Subcutaneous abdominal adipose tissue (tissue), 5 donors: ENCODE data around the gene CTNNA3.
"Not testable (repeated sequence)": the region's sequence is repeated elsewhere in the genome, so short reads cannot be mapped to it uniquely, and the experiment has no call there.

Experiments
- H3K27ac ChIP-seq: one replicate; pipeline ENCODE4 v1.7.0; 2013; ENCODE audit warnings: low read depth, mild to moderate bottlenecking, inconsistent platforms, low read length, moderate library complexity
- H3K27me3 ChIP-seq, 5 donors: one replicate each; pipeline ENCODE4 v1.7.0; 2013; ENCODE audit warnings: low read length in 5 of 5, inconsistent platforms in 1 of 5; ENCODE audit not compliant: control insufficient read depth in 5 of 5, insufficient read depth in 4 of 5
- H3K36me3 ChIP-seq, 5 donors: one replicate each; pipeline ENCODE4 v1.7.0; 2013; ENCODE audit warnings: low read length in 5 of 5; ENCODE audit not compliant: control insufficient read depth in 5 of 5, insufficient read depth in 5 of 5
- H3K4me1 ChIP-seq, 5 donors: one replicate each; pipeline ENCODE4 v1.7.0; 2013; ENCODE audit warnings: low read length in 5 of 5, mild to moderate bottlenecking in 3 of 5, moderate library complexity in 1 of 5; ENCODE audit not compliant: control insufficient read depth in 5 of 5, insufficient read depth in 5 of 5
- H3K4me3 ChIP-seq, 5 donors: one replicate each; pipeline ENCODE4 v1.7.0; 2013; ENCODE audit warnings: low read length in 5 of 5, low read depth in 1 of 5
- H3K9ac ChIP-seq, 5 donors: one replicate each; pipeline ENCODE4 v1.7.0; 2013; ENCODE audit warnings: low read length in 5 of 5, mild to moderate bottlenecking in 4 of 5, moderate library complexity in 3 of 5
- H3K9me3 ChIP-seq, 5 donors: one replicate each; pipeline ENCODE4 v1.7.0; 2013; ENCODE audit warnings: low read length in 5 of 5; ENCODE audit not compliant: control insufficient read depth in 5 of 5
- donor health status: healthy.
- donor health status: healthy.
- donor health status: healthy.
- donor health status: healthy.
- donor health status: healthy.

CTNNA3 gene

GRCh38 chr10:66350622-66351399, 1345.2 kb downstream of the CTNNA3 start:
- no peaks in the 10 kb centered on the region for H3K36me3 ChIP-seq
- no peak overlapping the region for H3K4me3 ChIP-seq
- H3K27ac ChIP-seq, result no peak overlapping the region

DNA sequence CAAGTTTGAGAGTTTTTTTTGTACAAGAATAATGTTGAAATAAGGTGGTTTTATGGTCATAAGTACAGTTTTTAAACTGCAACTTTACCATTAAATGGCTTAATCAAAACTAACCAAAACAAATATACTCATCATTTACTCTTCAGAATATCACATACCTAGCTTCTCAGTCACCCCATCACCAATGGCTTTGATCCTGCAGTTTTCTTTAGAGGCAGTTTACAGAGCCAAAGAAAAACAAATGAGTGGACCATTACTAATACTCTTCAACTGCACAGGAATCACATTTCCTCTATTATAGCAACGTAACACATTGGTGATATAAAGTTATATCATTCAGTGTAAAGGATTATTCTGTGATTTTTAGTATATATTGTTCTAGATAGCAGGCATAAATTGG, 1346.3 kb downstream of the CTNNA3 start:
- Histone ChIP-seq H3K4me3 (no peak overlapping the region), H3K9ac (no peak overlapping the region), H3K36me3 (no peaks in the 10 kb centered on the region), H3K27me3 (no peaks in the 10 kb centered on the region), H3K27ac (no peak overlapping the region), H3K9me3 (peaks cover 0 to 7% (median 3%) of the 10 kb centered on the region in 5 donors), H3K4me1 (no peaks in the 10 kb centered on the region)

More at GRCh38 chr10:66350622-66351399, 1345.2 kb downstream of the CTNNA3 start:
- Histone ChIP-seq H3K9me3 (peaks cover 0 to 7% (median 3%) of the 10 kb centered on the region in 5 donors), H3K27me3 (no peaks in the 10 kb centered on the region), H3K4me1 (no peaks in the 10 kb centered on the region), H3K9ac (no peak overlapping the region)

DNA sequence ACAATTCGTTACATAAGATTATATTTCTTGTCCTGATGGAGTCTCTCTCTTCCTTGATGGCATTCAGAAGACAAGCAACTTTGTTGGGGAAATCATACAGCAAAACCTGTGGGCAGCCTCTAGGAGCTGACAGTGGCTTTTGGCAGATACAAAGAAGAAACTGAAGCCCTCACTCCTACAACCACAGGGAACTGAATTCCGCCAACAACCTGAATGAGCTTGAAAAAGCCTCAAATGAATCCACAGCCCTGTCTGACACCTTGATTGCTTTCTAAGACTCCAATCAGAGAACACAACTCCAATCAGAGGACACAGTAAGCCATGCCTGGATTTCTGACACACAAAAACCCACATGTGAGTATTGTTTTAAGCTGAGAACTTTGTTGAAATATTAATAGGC, 1346.9 kb downstream of the CTNNA3 start:
- no peak overlapping the region for H3K27ac ChIP-seq
- H3K9ac ChIP-seq, result no peak overlapping the region
- no peak overlapping the region for H3K4me3 ChIP-seq
- H3K36me3 ChIP-seq, result no peaks in the 10 kb centered on the region
- peaks cover 0 to 7% (median 3%) of the 10 kb centered on the region in 5 donors for H3K9me3 ChIP-seq
- H3K4me1 ChIP-seq, result no peaks in the 10 kb centered on the region
- no peaks in the 10 kb centered on the region for H3K27me3 ChIP-seq

- Histone ChIP-seq H3K36me3 (no peaks in the 10 kb centered on the region), H3K27me3 (no peaks in the 10 kb centered on the region), H3K9me3 (no peaks in the 10 kb centered on the region), H3K4me1 (no peaks in the 10 kb centered on the region), H3K9ac (no peak overlapping the region), H3K4me3 (no peak overlapping the region), H3K27ac (no peak overlapping the region)
Observed at GRCh38 chr10:66337211-66337610, 1358.8 kb downstream of the CTNNA3 start.

DNA sequence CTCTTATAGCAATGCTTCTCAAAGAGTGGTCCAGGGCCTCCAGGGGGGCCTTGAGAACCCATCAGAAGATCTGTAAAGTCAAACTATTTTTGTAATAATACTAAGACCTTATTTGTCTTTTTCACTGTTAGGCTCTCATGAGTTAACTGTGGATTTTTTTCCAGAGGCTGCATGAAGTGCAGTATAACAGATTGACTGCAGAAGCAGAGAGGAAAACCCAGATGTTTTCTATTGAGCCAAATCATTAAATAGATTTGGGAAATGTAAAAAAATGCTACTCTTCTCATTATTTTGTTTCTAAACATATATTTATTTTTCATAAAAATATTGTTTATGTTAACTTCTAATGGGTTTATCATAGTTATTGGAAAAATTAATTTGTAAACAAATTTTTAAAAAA, 1359.2 kb downstream of the CTNNA3 start:
- Histone ChIP-seq H3K27me3 (no peaks in the 10 kb centered on the region), H3K9me3 (no peaks in the 10 kb centered on the region), H3K4me3 (no peak overlapping the region), H3K36me3 (no peaks in the 10 kb centered on the region), H3K9ac (no peak overlapping the region), H3K4me1 (no peaks in the 10 kb centered on the region), H3K27ac (no peak overlapping the region)

GRCh38 chr10:66335753-66336152, 1360.2 kb downstream of the CTNNA3 start:
- H3K9ac ChIP-seq, H3K27me3 ChIP-seq, H3K27ac ChIP-seq, H3K4me3 ChIP-seq, H3K4me1 ChIP-seq, H3K36me3 ChIP-seq, H3K9me3 ChIP-seq: not testable (repeated sequence)

DNA sequence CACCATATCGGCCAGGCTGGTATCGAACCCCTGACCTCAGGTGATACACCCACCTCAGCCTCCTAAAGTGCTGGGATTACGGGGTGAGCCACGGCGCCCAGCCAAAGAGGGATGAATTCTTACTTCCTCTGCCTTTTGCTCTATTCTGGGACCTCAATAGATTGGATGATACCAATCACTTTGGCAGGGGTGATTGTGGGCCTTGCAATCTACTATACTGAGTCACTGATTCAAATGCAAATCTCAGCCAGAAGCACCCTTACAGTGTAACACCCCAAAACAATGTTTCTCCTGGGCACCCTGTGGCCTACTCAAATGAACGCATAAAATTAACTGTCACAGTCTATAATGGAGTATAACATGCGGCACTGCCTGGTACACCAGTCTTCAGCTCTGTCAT, 1366.8 kb downstream of the CTNNA3 start:
- Histone ChIP-seq H3K27ac (no peak overlapping the region), H3K27me3 (no peaks in the 10 kb centered on the region), H3K4me1 (no peaks in the 10 kb centered on the region), H3K4me3 (no peak overlapping the region), H3K9me3 (no peaks in the 10 kb centered on the region), H3K9ac (no peak overlapping the region), H3K36me3 (no peaks in the 10 kb centered on the region)

DNA sequence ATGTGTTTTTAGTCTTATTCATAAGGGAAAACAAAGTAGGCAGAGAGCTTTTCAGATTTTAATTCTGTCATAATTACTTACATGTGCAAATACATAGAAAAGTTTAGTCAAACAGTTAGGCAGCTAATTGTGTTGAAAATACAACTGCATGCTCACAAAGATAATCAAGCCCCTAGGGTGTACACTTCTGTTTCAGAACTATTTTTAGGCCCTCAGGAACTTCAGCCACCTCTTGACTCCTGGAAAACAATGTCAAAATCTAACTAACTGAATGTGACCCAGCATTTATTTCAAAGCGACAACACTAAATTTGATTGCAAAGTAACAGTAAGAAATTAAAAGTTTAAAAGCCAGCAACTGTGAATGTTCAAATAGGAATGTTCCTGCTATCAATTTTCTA, 1369.1 kb downstream of the CTNNA3 start:
- Histone ChIP-seq H3K9me3 (no peaks in the 10 kb centered on the region), H3K27me3 (no peaks in the 10 kb centered on the region), H3K4me3 (no peak overlapping the region), H3K36me3 (no peaks in the 10 kb centered on the region), H3K9ac (no peak overlapping the region), H3K27ac (no peak overlapping the region), H3K4me1 (peaks cover 0 to 9% (median 6%) of the 10 kb centered on the region in 5 donors)

GRCh38 chr10:66322777-66323176, 1373.2 kb downstream of the CTNNA3 start:
- H3K9me3 ChIP-seq, result no peaks in the 10 kb centered on the region
- peak overlapping the region; percentile 42 for H3K27ac ChIP-seq
- H3K4me1 ChIP-seq, result peaks cover 0 to 11% (median 7%) of the 10 kb centered on the region in 5 donors
- H3K27me3 ChIP-seq, result no peaks in the 10 kb centered on the region
- no peak overlapping the region for H3K9ac ChIP-seq
- H3K4me3 ChIP-seq, result no peak overlapping the region
- H3K36me3 ChIP-seq, result no peaks in the 10 kb centered on the region

DNA sequence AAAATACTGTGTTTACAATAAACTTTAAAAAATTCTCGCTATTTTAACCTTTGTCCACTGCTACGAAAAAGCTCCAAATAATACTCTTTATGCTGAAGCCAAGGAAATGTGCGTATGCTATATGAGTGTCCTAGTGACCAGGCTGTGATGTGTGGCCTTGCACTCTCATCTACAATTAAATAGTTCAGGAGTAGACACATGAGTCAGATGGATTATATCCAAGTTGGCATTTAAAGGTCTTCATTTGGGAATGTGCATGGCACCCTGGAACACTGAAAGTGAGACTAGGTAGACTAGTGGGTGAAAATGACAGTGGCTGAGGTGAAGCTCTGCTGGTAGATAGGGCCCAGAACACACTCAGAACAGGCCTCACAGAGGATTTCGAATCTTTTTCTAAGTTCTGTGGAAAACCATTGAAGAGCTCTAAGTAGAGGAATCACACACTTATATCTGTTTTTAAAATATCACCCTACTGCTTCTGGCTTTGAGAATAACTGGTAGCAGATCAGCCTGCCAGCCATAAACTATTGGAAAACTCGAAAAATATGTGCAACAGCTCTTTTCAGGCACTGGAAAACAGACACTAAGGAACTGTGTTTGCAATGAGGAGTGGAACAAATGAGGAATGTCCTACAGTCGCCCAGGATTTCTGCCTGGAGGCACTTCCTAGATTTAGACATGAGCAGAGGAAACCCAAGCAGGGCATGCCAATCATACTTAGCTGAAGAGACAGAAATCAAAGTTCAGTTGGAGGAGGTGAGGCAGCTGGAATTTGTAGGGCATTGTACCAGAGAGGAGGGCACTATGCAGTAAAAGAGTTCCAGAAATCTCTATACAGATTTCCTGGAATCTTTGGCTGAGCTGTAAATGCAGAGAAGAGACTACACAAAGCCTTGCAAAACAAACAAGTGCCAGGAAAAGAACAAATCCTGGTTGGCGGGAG, 1374.0 kb downstream of the CTNNA3 start:
- Histone ChIP-seq H3K4me3 (no peak overlapping the region), H3K4me1 (peaks cover 0 to 11% (median 7%) of the 10 kb centered on the region in 5 donors), H3K9ac (no peak overlapping the region), H3K9me3 (no peaks in the 10 kb centered on the region), H3K27ac (peak overlapping the region; percentile 42), H3K36me3 (no peaks in the 10 kb centered on the region), H3K27me3 (no peaks in the 10 kb centered on the region)
